IMR-90 (cell line): Measurements from ENCODE around the gene COL5A2. TPM values are rescaled to one million over a fixed set of nuclear protein-coding genes. Genes with fewer than 3 reads are reported as not detected.

Experiments
- ATAC-seq: fragments of 200-7000 bp; cut with Tn5 transposase; 2 replicates; pipeline ENCODE4 v1.9.1; 2020; ENCODE audit warnings: low read depth, mild to moderate bottlenecking, moderate library complexity
- BruUV-seq: library from RNA; stranded (reverse); fragments of 400-500 nt; replicated peaks from 2 replicates; lab custom pipeline; 2021; lab: Mats Ljungman, UMichigan
- CTCF ChIA-PET: fragments of 300-600 bp; formaldehyde crosslinking; extraction: SDS; loops from one replicate; lab custom pipeline; 2021; ENCODE audit warnings: antibody characterized with exemption; lab: Yijun Ruan, JAX
- POLR2A ChIA-PET: fragments of 300-600 bp; sonication (Branson Sonifier 250); formaldehyde crosslinking; loops from one replicate; lab custom pipeline; 2022; ENCODE audit warnings: antibody characterized with exemption; ENCODE audit not compliant: unreplicated experiment; lab: Charles Lee
- DNase-seq: peaks from one replicate; pipeline ENCODE4 v3.0.0; 2013
- H2AFZ ChIP-seq: replicated peaks from 2 replicates; pipeline ENCODE3; 2013; ENCODE audit warnings: low read length, mild to moderate bottlenecking; ENCODE audit not compliant: poor library complexity
- H2AK5ac ChIP-seq: 2 replicates; pipeline ENCODE4 v1.6.1; 2013; ENCODE audit warnings: low read depth, low read length, inconsistent platforms
- H2AK9ac ChIP-seq: replicated peaks from 2 replicates; pipeline ENCODE3; 2013; ENCODE audit warnings: mild to moderate bottlenecking, low read depth, low read length, moderate library complexity; ENCODE audit not compliant: poor library complexity
- H2BK120ac ChIP-seq: 2 replicates; pipeline ENCODE4 v1.6.1; 2013; ENCODE audit warnings: low read depth, low read length, inconsistent platforms
- H2BK15ac ChIP-seq: 3 replicates; pipeline ENCODE4 v1.6.1; 2013; ENCODE audit warnings: low read depth, low read length, inconsistent platforms
- H2BK20ac ChIP-seq: 2 replicates; pipeline ENCODE4 v1.6.1; 2013; ENCODE audit warnings: low read depth, mild to moderate bottlenecking, inconsistent platforms, low read length, moderate library complexity
- H2BK5ac ChIP-seq: 2 replicates; pipeline ENCODE4 v1.6.1; 2013; ENCODE audit warnings: mild to moderate bottlenecking, low read depth, low read length, inconsistent platforms; ENCODE audit not compliant: poor library complexity, severe bottlenecking
- H3K14ac ChIP-seq: replicated peaks from 2 replicates; pipeline ENCODE4 v1.6.1; 2013; ENCODE audit warnings: low read depth, low read length, inconsistent platforms
- H3K18ac ChIP-seq: 2 replicates; pipeline ENCODE4 v1.6.1; 2013; ENCODE audit warnings: low read depth, low read length, control low read depth
- H3K23ac ChIP-seq: 2 replicates; pipeline ENCODE4 v1.6.1; 2013; ENCODE audit warnings: low read depth, low read length, inconsistent platforms
- H3K27ac ChIP-seq: 2 replicates; pipeline ENCODE4 v1.5.1; 2013; ENCODE audit warnings: mild to moderate bottlenecking, control low read depth, low read length; ENCODE audit not compliant: insufficient read depth
- H3K27me3 ChIP-seq: 2 replicates; pipeline ENCODE4 v1.6.1; 2013; ENCODE audit warnings: low read length; ENCODE audit not compliant: control insufficient read depth, insufficient read depth
- H3K36me3 ChIP-seq: 2 replicates; pipeline ENCODE4 v1.6.1; 2013; ENCODE audit warnings: low read length, mixed read lengths; ENCODE audit not compliant: control insufficient read depth, insufficient read depth
- H3K4ac ChIP-seq: 2 replicates; pipeline ENCODE4 v1.6.1; 2013; ENCODE audit warnings: low read depth, low read length, inconsistent platforms
- H3K4me1 ChIP-seq: 2 replicates; pipeline ENCODE4 v1.6.1; 2013; ENCODE audit warnings: low read length, mixed read lengths; ENCODE audit not compliant: control insufficient read depth, insufficient read depth
- H3K4me2 ChIP-seq: 2 replicates; pipeline ENCODE4 v1.6.1; 2013; ENCODE audit warnings: low read depth, mild to moderate bottlenecking, control low read depth, low read length, moderate library complexity
- H3K4me3 ChIP-seq: 2 replicates; pipeline ENCODE4 v1.5.1; 2013; ENCODE audit warnings: low read depth, mild to moderate bottlenecking, control low read depth, low read length, moderate library complexity; ENCODE audit not compliant: insufficient read depth
- H3K56ac ChIP-seq: 2 replicates; pipeline ENCODE4 v1.6.1; 2013; ENCODE audit warnings: low read length, inconsistent platforms; ENCODE audit not compliant: insufficient read depth; ENCODE audit errors: extremely low read depth
- H3K79me1 ChIP-seq, 2 experiments: 2 replicates each; pipeline ENCODE4 v1.6.1; 2013; ENCODE audit warnings: low read length in 2 of 2, inconsistent platforms in 1 of 2, low read depth in 1 of 2
- H3K9ac ChIP-seq: 2 replicates; pipeline ENCODE4 v1.6.1; 2013; ENCODE audit warnings: low read depth, low read length, control low read depth
- H3K9me1 ChIP-seq: 2 replicates; pipeline ENCODE4 v1.6.1; 2013; ENCODE audit warnings: low read length, inconsistent platforms; ENCODE audit not compliant: insufficient read depth
- H3K9me3 ChIP-seq: 2 replicates; pipeline ENCODE4 v1.6.1; 2013; ENCODE audit warnings: low read length; ENCODE audit not compliant: control insufficient read depth, insufficient read depth
- H4K20me1 ChIP-seq: 2 replicates; pipeline ENCODE4 v1.6.1; 2013; ENCODE audit warnings: low read length, inconsistent platforms; ENCODE audit not compliant: insufficient read depth
- H4K5ac ChIP-seq: 2 replicates; pipeline ENCODE4 v1.6.1; 2013; ENCODE audit warnings: mild to moderate bottlenecking, low read depth, low read length, control low read depth
- H4K8ac ChIP-seq, 2 experiments: 2 replicates each; pipeline ENCODE4 v1.6.1; 2013; ENCODE audit warnings: low read depth in 2 of 2, low read length in 2 of 2, control low read depth in 1 of 2, inconsistent platforms in 1 of 2
- H4K91ac ChIP-seq: 2 replicates; pipeline ENCODE4 v1.6.1; 2013; ENCODE audit warnings: low read depth, low read length, inconsistent platforms; ENCODE audit not compliant: insufficient read depth
- CEBPB ChIP-seq: IDR thresholded peaks from 2 replicates; pipeline ENCODE4 v1.6.1; 2012; ENCODE audit warnings: low read depth, low read length, improper control_type of control experiment
- FOS ChIP-seq: fragments of 150-350 bp; IDR thresholded peaks from 2 replicates; pipeline ENCODE4 v1.6.1; 2016; ENCODE audit warnings: low read depth, low read length
- WGBS, 2 experiments: methylation state at CpG; one replicate each; pipeline versions ENCODE4 v1.1.5 to v1.1.7; 2013; ENCODE audit warnings: missing lambda C conversion rate in 2 of 2; ENCODE audit not compliant: insufficient read length in 1 of 2; ENCODE audit errors: extremely low coverage in 2 of 2; 5-methylcytosine and 5-hydroxymethylcytosine counted together
- dilution Hi-C: fragments of 300-500 bp; cut with HindIII; formaldehyde crosslinking; loops from one replicate; pipeline ENCODE4 v1.14.3; 2018; ENCODE audit warnings: low sequenced_read_pairs; ENCODE audit not compliant: unreplicated experiment
- in situ Hi-C: fragments of 300-500 bp; cut with MboI; formaldehyde crosslinking; loops from 3 replicates; pipeline ENCODE4 v1.14.3; 2019; ENCODE audit warnings: low sequenced_read_pairs, inconsistent platforms, mixed read lengths
- intact Hi-C: fragments of 100-400 bp; cut with micrococcal nuclease; formaldehyde crosslinking; loops from 2 replicates; pipeline ENCODE4 v1.10.0; 2022
- polyA plus RNA-seq, 3 experiments: library from polyadenylated mRNA; depleted of rRNA; stranded (reverse); fragments of >200 nt; gene quantifications; 2 replicates each; pipeline ENCODE4 v1.2.3, GENCODE V29; 2012; ENCODE audit warnings: low replicate concordance in 1 of 3
- total RNA-seq: library from RNA; depleted of rRNA; stranded (reverse); fragments of >200 nt; gene quantifications from 2 replicates; pipeline ENCODE4 v1.2.3, GENCODE V29; 2012

Gene COL5A2
- total and polyA plus RNA-seq, 2 of the 4 experiments (the other 2 are of a cell fraction) = 181 to 257 TPM

DNA sequence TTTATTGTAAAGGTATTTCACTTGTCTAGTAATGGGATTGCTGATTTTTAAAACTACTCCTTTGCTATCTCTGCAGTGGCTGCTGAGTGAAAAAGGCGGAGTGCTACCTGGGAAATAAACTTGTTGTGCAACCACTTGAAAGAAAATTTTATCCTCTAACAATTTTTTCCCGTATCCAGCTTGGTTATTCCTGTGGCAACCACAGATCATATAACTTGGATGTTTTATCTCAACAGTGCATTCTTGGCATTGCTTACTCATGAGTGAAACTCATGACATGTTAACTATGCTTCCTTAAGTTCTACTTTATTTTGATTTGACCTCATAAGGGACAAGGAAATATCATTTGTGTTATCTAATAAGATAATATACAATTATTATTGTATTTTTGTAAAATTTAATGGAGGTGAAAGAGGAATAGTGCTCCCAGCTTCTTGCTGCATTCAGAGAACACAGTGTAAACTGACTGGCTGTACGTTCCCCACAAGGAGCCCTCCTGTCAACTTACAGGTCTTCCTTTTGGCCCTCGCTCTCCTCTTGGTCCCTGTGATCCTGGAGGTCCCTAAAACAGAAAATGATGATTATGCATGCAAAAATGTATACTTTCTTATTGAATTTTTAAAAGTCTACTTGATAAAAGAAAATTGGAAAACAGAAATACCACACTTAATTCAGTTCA, 82.7 kb downstream of the COL5A2 start:
- H3K23ac ChIP-seq = peak overlapping the region; percentile 47
- peak overlapping the region; percentile 96 for H2BK120ac ChIP-seq
- H4K20me1 ChIP-seq = no peaks in the 10 kb centered on the region
- DNase-seq = peak; percentile 95
- H3K56ac ChIP-seq = peak overlapping the region; percentile 55; the same call in 1 of the 2 replicates
- H4K8ac ChIP-seq = peak overlapping the region; percentile 29 to 76
- H2AK9ac ChIP-seq = no peak overlapping the region
- no peak overlapping the region for H2AFZ ChIP-seq
- peak; percentile 82 for ATAC-seq
- H3K18ac ChIP-seq = peak overlapping the region; percentile 98
- H3K27me3 ChIP-seq = no peaks in the 10 kb centered on the region
- H3K4me2 ChIP-seq = peak overlapping the region; percentile 79
- H3K9me1 ChIP-seq = peaks cover 5% of the 10 kb centered on the region
- no CpG with 5 or more reads among the region's 4 CpGs for WGBS, 2 experiments
- H3K79me1 ChIP-seq = peaks cover 27 to 40% of the 10 kb centered on the region in 2 experiments
- peak overlapping the region; percentile 99 for H2BK5ac ChIP-seq
- H3K4me1 ChIP-seq = peaks cover 10% of the 10 kb centered on the region
- H3K9ac ChIP-seq = 0 out of 2 replicates have a peak overlapping the region, but pooled peaks have one; percentile 58
- peak overlapping the region; percentile 73; the same call in 1 of the 2 replicates for H2AK5ac ChIP-seq
- peak overlapping the region; percentile 85 for H3K4ac ChIP-seq
- BruUV-seq = no TSS peak
- peak overlapping the region; percentile 87 for H4K91ac ChIP-seq
- H2BK15ac ChIP-seq = peak overlapping the region; percentile 82; the same call in 2 of the 3 replicates
- no peak overlapping the region for H3K4me3 ChIP-seq
- POLR2A ChIA-PET = interaction anchor here (0.5 kb wide), 1 partner anchor 240 kb away, joined by 9 read pairs; no protein-coding TSS in a partner anchor
- peak overlapping the region; percentile 69; the same call in 1 of the 2 replicates for H3K14ac ChIP-seq
- CTCF ChIA-PET = interaction anchor here (0.8 to 1.0 kb wide), 4 partner anchors 20 to 573 kb away, joined by 3 read pairs; no protein-coding TSS in a partner anchor
- H3K27ac ChIP-seq = peak overlapping the region; percentile 99
- no peak for TF ChIP-seq FOS
- peak; percentile 91 for TF ChIP-seq CEBPB
- in situ Hi-C loops = loop anchor here (10.0 kb wide), 1 partner anchor 318 kb away; no protein-coding TSS in a partner anchor
- peak overlapping the region; percentile 98 for H4K5ac ChIP-seq
- intact Hi-C loops = no loop called here
- dilution Hi-C loops = no loop called here
- no peaks in the 10 kb centered on the region for H3K9me3 ChIP-seq
- peak overlapping the region; percentile 90 for H2BK20ac ChIP-seq
- peaks cover 33% of the 10 kb centered on the region for H3K36me3 ChIP-seq
